K562 (cell line): ENCODE measurements around the gene NTRK1. TPM values are rescaled to one million over a fixed set of nuclear protein-coding genes. Genes with fewer than 3 reads are reported as not detected.

ENCODE experiments used
- CBFA2T2 ChIP-seq: fragments of 450-650 bp; conservative IDR thresholded peaks from 2 replicates; pipeline ENCODE4 v1.6.1; 2017; ENCODE audit warnings: mild to moderate bottlenecking
- CREM ChIP-seq: IDR thresholded peaks from 2 replicates; pipeline ENCODE4 v1.6.1; 2014; ENCODE audit warnings: antibody characterized with exemption, low read depth
- DPF2 ChIP-seq: fragments of 450-650 bp; IDR thresholded peaks from 2 replicates; pipeline ENCODE4 v1.6.1; 2016
- ELK3 ChIP-seq: fragments of 450-650 bp; formaldehyde crosslinking; IDR thresholded peaks from 2 replicates; pipeline ENCODE4 v1.4.0; 2020; ENCODE audit warnings: mild to moderate bottlenecking
- FOXJ2 ChIP-seq: fragments of 200-800 bp; sonication (Bioruptor generic); IDR thresholded peaks from 2 replicates; pipeline ENCODE4 v1.6.1; 2016; ENCODE audit warnings: missing genetic modification characterization, missing compliant biosample characterization
- HLTF ChIP-seq: fragments of 450-650 bp; IDR thresholded peaks from 2 replicates; pipeline ENCODE4 v1.6.1; 2016
- HMGXB4 ChIP-seq: sonication (generic); formaldehyde crosslinking; IDR thresholded peaks from 2 replicates; pipeline ENCODE4 v1.8.1; 2023; ENCODE audit warnings: mild to moderate bottlenecking, missing genetic modification reagents
- JUNB ChIP-seq: fragments of 450-650 bp; formaldehyde crosslinking; conservative IDR thresholded peaks from 2 replicates; pipeline ENCODE4 v1.4.0; 2020; ENCODE audit warnings: mild to moderate bottlenecking
- MAFG ChIP-seq: fragments of 450-650 bp; conservative IDR thresholded peaks from 2 replicates; pipeline ENCODE4 v1.6.1; 2016; ENCODE audit warnings: missing genetic modification characterization, missing compliant biosample characterization
- SFPQ ChIP-seq: fragments of 200-400 bp; formaldehyde crosslinking; IDR thresholded peaks from 2 replicates; pipeline ENCODE4 v1.6.1; 2017; ENCODE audit warnings: mild to moderate bottlenecking, low read depth, low read length, moderate library complexity
- SIN3B ChIP-seq: fragments of 450-650 bp; IDR thresholded peaks from 2 replicates; pipeline ENCODE4 v1.6.1; 2017; ENCODE audit warnings: low read depth, mild to moderate bottlenecking, moderate library complexity
- SMARCC2 ChIP-seq: fragments of 450-650 bp; IDR thresholded peaks from 2 replicates; pipeline ENCODE4 v1.6.1; 2017; ENCODE audit warnings: antibody characterized with exemption, moderate library complexity, mild to moderate bottlenecking, low read depth
- STAG1 ChIP-seq: sonication (generic); formaldehyde crosslinking; IDR thresholded peaks from 2 replicates; pipeline ENCODE4 v1.5.0; 2020; ENCODE audit warnings: missing genetic modification reagents, borderline replicate concordance
- TAF7 ChIP-seq: fragments of 450-650 bp; IDR thresholded peaks from 2 replicates; pipeline ENCODE4 v1.6.1; 2016; ENCODE audit warnings: missing genetic modification characterization, missing compliant biosample characterization
- TBP ChIP-seq: optimal IDR thresholded peaks from 2 replicates; pipeline ENCODE3; 2011; ENCODE audit warnings: low read depth, low read length, improper control_type of control experiment
- U2AF1 ChIP-seq: fragments of 200-400 bp; formaldehyde crosslinking; optimal IDR thresholded peaks from 2 replicates; pipeline ENCODE3; 2017; ENCODE audit warnings: mild to moderate bottlenecking, low read depth, low read length, moderate library complexity
- ZNF398 ChIP-seq: fragments of 250-450 bp; sonication (Bioruptor Pico); IDR thresholded peaks from 2 replicates; pipeline ENCODE4 v1.8.0; 2021; ENCODE audit warnings: moderate library complexity, mild to moderate bottlenecking, inconsistent platforms
- polyA plus RNA-seq, 8 experiments: library from polyadenylated mRNA; depleted of rRNA in 4 of 8; stranded (reverse) in 5 of 8; unstranded in 3 of 8; fragments of >200 nt; fragmentation: Nextera tagmentation in 2 of 8; fragmentation: Illumina TruSeq in 1 of 8; extraction: Ambion mirVana in 2 of 8; extraction: Trizol in 1 of 8; gene quantifications; 2 replicates each; pipeline versions ENCODE4 v1.2.1 to v1.2.3, GENCODE V29; 2011 to 2014; ENCODE audit warnings: inconsistent platforms in 1 of 8, missing spikeins in 1 of 8
- total RNA-seq, 7 experiments: library from RNA; depleted of rRNA in 6 of 7; stranded (reverse); fragments of >200 nt in 6 of 7; fragmentation: Illumina TruSeq in 2 of 7; extraction: Trizol in 2 of 7; gene quantifications; 2 replicates each; pipeline versions ENCODE4 v1.2.1 to v1.2.3, GENCODE V29; 2011 to 2021; ENCODE audit warnings: low replicate concordance in 1 of 7

Gene NTRK1
- total and polyA plus RNA-seq, 9 of the 15 experiments (the other 6 are each of a cell fraction or from before 2014, with no cell fraction given), result 0.46 to 30.0 (median 7.9) TPM

GRCh38 chr1:156813750-156814570 is 46.7 kb upstream of the NTRK1 start (continued):
- TF ChIP-seq STAG1 (CRISPR knock-in tag), result peak; percentile 29; the same call in 1 of the 2 replicates
- TF ChIP-seq SFPQ, result no peak
- TF ChIP-seq TAF7 (tag), result no peak
- peak; percentile 73 for TF ChIP-seq TBP
- TF ChIP-seq U2AF1, result no peak
- TF ChIP-seq ZNF398 (CRISPR knock-in tag), result no peak
- TF ChIP-seq FOXJ2 (tag), result no peak
- TF ChIP-seq SMARCC2, result no peak
- TF ChIP-seq HMGXB4 (CRISPR knock-in tag), result no peak
- no peak; the same call in 1 of the 2 replicates for TF ChIP-seq CBFA2T2
- no peak for TF ChIP-seq DPF2
- TF ChIP-seq ELK3 (CRISPR knock-in tag), result no peak
- TF ChIP-seq JUNB (CRISPR knock-in tag), result no peak
- no peak for TF ChIP-seq MAFG (tag)
- TF ChIP-seq SIN3B, result no peak; the same call in 1 of the 2 replicates
- no peak; the same call in 1 of the 2 replicates for TF ChIP-seq HLTF
- TF ChIP-seq CREM, result peak; percentile 73
